ENCODE results near the gene PTS.

DNA sequence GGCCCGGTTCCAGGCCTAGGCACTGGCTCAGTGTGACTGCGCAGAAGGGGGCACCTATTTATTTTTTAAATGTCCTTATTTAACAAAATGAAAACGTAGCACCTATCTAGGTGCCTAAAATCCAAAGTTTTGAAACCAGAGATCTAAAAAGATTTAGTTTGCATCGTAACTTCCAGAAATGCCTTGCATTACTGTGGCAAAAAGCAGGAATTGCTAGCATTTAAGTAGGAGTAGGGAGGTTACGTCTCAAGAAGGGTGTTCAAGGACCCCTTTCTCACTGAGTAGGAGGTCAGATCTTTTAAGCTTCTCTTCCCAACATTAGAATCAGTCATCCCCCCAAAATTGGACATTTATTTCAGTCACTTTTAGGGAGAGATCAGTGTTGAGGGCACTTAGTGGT lies 42.2 kb downstream of the PTS start:
- no peak for TF ChIP-seq EGR1 (IDR thresholded peaks at IDR 0.05)
- TF ChIP-seq RAD21 (IDR thresholded peaks at IDR 0.05; ENCODE audit: low read depth): no peak
- TF ChIP-seq, protein P1, sequence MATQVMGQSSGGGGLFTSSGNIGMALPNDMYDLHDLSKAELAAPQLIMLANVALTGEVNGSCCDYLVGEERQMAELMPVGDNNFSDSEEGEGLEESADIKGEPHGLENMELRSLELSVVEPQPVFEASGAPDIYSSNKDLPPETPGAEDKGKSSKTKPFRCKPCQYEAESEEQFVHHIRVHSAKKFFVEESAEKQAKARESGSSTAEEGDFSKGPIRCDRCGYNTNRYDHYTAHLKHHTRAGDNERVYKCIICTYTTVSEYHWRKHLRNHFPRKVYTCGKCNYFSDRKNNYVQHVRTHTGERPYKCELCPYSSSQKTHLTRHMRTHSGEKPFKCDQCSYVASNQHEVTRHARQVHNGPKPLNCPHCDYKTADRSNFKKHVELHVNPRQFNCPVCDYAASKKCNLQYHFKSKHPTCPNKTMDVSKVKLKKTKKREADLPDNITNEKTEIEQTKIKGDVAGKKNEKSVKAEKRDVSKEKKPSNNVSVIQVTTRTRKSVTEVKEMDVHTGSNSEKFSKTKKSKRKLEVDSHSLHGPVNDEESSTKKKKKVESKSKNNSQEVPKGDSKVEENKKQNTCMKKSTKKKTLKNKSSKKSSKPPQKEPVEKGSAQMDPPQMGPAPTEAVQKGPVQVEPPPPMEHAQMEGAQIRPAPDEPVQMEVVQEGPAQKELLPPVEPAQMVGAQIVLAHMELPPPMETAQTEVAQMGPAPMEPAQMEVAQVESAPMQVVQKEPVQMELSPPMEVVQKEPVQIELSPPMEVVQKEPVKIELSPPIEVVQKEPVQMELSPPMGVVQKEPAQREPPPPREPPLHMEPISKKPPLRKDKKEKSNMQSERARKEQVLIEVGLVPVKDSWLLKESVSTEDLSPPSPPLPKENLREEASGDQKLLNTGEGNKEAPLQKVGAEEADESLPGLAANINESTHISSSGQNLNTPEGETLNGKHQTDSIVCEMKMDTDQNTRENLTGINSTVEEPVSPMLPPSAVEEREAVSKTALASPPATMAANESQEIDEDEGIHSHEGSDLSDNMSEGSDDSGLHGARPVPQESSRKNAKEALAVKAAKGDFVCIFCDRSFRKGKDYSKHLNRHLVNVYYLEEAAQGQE (IDR thresholded peaks at IDR 0.05; ENCODE audit: low read depth): no peak
- no peak for TF ChIP-seq TAF1 (IDR thresholded peaks at IDR 0.05; ENCODE audit: low read depth)
- TF ChIP-seq NFIC (IDR thresholded peaks at IDR 0.05): no peak
- TF ChIP-seq YY1 (IDR thresholded peaks at IDR 0.05; ENCODE audit: low read depth): no peak
- no peak for TF ChIP-seq TEAD4 (IDR thresholded peaks at IDR 0.05)
- TF ChIP-seq, protein P2, sequence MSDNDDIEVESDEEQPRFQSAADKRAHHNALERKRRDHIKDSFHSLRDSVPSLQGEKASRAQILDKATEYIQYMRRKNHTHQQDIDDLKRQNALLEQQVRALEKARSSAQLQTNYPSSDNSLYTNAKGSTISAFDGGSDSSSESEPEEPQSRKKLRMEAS (IDR thresholded peaks at IDR 0.05): no peak

Data from Ishikawa (cell line).